GM18517 (cell line): ENCODE results near the gene SDC1.

Experiments used
- ATAC-seq: cut with Tn5 transposase; IDR thresholded peaks from one replicate; pipeline ENCODE4 v1.9.1; 2021; ENCODE audit warnings: mild to moderate bottlenecking, moderate library complexity; ENCODE audit not compliant: unreplicated experiment

SDC1 gene

DNA sequence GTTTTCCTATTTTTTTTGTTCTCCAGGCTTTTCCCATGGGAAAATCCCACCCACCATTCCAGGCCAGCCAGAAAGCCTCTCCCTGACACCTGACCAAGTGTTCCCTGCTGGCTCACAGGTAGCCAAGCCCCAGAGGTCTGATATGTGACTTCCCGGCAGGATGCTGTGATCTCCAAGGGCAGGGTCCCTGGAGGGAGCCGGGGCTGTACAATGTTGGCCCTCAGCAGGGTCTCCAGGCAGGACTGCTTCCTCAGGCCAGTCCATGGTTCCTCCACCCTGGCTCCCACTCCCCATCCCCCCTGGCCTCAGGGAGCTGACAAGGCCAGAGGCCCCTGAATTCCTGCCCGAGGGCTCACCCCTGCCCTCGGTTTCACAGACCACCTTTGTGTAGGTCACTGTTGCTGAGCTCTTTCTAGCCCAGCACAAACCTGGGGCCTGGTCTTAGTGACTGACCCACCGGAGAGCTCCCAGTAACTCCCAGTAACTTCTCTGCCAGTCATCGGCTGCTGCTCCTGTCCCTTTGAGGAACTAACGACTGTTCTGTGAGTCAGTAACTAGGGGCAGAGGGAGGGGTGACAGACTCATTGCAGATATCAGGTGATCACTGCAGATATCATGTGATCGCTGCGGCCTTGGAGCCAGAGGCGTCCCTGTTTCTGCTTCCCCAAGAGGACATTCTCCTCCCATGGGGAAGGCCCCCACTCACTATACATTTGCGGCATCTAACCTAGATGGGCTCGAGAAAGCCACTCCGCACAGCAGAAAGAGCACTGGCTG lies 38.7 kb downstream of the SDC1 start:
- ATAC-seq: no peak

DNA sequence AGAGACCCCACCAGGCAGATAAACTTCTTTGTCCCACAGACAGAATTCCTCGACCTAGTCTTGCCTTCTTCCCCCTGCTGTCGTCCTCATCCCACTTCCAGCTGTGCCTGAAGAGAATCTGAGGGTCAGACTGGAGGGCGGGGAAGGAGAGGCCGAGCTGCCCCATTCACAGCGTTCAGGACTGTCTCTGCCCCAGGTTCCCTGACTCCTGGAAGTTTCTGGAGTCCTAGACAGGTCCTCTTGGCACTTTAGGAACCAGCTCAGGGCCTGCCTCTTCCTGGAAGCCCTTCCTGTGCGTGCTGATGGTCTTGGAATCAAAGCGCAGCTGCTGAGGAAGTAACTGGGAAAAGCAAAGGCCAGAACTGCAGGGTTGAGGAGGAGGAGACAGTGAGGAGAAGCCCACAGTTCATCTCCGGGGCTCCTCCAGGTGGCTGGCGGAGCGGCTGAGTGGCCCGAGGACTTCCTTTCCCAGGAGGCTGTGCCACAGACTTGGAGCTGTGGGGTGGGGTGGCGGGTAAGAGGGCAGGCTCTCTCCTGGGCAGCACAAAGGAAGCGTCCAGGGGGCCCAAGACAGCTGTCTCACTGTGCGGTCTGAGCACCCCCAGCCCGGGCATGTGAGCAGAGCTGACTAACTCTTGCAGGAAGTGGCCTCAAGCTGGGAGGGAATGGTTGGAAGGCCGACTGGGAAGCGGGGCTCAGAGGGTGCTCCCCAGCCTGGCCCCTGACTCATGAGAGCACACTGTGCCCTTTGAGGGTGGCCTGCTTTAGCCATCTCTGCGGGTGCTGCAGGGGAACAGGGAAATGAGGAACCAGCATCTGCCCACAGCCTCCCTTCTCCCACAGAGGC lies 39.5 kb downstream of the SDC1 start:
- no peak for ATAC-seq

DNA sequence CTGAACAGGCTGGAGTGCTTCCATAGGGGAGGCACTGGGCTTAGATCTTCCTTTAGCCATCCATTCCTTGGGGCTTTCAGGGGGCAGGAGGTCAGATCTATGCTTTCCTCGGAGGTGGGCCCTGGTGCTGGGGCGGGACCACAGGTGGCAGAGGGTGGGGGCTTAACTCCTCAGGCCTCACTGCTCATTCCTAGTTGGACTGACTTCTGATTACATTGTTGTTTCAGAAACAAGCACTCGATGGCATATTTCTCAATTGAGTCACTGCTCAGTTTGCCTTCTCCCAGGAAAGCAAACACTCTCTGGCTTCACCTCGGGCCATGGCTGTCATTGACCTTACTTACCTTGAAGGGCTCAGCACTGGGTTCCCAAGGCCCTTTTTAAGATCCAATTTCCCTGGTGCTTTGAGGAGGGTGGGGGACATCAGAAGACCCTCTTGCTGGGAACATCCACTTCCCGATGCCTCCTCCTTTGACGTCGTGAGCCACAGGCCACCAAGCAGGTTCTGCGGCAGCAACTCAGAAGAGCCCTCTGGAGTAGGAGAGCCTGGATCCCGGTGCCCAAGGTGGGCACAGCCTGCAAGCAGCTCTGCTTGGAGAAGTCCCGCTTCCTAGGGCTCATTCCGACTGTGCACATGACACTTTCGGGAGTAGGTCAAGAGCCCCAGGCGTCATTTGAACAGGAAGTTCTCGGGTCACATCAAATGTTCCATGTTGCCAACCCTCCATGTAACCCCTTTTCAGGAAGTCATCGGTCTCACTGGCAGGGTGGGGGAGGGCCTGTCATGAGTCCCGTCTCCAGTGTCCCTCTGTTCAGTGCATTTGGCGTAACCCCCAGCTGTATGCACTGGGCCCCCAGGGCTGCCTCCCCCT lies 40.6 kb downstream of the SDC1 start:
- ATAC-seq: no peak

DNA sequence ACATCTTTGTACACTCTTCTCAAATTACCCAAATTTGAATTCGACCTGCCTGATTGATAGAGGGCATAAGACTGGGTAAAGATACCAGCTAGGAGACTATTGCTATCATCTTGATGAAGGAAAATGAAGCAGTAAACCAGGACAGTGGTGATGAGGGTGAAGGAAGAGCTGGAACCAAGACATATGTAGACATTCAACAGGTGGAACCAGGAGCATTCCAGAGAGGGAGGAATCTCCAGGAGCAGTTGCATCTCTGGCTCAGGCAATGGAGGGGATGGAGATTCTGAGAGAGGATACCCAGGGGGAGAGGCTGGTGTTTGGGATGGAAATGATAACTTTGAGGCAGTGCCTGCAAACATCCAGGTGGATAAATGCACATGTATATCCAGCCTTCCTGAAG lies 41.6 kb downstream of the SDC1 start:
- no peak for ATAC-seq

DNA sequence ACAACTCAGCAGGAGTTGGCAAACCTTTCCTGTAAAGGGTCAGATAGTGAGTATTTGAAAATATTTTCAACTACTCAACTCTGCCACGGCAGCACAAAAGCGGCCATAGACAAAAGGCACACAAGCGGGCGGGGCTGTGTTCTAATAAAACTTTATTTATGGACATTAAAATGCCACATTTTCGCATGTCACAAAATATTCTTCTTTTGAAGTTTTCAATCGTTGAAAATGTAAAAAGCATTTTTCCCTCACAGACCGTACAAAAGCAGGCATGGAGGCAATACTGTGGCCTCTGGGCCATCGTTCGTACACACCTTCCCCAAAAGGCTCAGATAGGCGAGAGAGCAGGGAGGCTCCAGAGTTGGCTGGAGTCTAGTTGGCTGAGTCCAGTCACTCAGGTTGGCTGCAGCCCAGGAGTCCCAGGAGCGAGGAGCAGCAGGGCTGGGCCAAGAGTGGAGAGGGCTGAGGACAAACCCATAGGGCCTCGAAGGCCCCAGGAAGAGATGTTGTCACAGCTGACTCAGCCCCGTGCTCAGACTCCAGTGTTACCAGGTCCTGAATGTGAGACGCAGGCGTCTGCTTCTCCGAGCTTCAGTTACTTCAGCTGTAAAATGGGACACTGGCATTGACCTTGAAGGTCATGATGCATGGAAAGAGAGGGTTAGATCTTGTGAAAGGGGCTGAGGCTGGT lies 42.5 kb downstream of the SDC1 start:
- no peak for ATAC-seq

DNA sequence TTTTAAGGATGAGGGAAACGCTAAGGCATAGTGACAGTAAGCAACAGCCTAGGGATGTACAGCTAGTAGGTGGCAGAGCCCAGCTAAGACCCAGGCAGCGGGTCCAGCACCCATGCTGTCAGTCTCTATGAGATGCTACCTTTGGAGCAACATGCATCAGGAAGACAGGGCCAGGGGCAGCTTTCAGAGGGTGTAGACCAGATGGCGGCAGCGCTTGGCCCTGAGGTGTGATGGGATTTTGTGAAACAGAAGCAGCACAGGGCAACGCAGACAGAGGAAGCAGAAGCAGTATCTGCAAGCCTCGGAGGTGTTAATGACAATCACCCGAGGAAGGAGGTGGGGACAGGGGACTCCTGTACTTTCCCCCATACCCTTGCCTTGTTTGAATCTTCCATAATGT lies 43.2 kb downstream of the SDC1 start:
- no peak for ATAC-seq

DNA sequence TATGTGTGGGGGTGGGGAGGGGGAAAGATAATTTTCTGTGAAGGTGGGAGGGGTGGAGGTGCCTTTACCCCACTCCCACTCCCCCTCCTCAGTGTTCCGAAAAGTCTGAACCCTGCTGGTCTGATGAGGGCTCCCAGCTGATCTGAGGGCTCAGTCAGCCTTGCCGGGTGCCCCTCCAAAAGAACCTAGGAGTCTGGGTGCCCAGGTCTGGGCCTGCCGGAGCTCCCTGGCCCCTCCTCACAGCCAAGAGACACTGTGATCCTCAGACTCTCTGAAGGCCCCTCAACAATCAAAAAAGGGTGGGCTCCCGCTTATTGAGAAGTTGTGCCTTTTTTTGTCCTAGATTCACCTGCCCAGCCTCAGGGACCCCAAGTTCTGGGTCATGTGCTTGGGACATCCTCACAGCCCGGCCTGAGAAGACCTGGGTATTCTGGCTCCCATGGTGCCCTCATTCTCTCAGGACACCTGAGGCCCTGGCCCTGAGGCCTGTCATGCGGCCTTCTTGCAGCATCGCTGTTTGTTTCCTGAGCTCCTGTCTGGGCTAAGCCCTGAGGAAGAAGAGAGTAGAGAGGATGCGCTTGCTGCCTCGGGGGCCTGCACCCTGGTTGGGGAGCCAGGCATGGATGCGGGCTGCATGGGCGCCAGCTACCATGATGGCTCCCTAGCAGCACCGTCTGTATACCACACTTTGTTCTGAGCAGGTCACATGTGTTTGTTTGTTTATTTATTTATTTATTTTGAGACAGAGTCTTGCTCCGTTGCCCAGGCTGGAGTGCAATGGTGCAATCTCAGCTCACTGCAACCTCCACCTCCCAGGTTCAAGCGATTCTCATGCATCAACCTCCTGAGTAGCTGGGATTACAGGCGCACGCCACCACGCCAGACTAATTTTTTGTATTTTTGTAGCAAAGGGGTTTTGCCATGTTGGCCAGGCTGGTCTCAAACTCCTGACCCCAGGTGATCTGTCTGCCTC lies 44.0 kb downstream of the SDC1 start:
- ATAC-seq: no peak

DNA sequence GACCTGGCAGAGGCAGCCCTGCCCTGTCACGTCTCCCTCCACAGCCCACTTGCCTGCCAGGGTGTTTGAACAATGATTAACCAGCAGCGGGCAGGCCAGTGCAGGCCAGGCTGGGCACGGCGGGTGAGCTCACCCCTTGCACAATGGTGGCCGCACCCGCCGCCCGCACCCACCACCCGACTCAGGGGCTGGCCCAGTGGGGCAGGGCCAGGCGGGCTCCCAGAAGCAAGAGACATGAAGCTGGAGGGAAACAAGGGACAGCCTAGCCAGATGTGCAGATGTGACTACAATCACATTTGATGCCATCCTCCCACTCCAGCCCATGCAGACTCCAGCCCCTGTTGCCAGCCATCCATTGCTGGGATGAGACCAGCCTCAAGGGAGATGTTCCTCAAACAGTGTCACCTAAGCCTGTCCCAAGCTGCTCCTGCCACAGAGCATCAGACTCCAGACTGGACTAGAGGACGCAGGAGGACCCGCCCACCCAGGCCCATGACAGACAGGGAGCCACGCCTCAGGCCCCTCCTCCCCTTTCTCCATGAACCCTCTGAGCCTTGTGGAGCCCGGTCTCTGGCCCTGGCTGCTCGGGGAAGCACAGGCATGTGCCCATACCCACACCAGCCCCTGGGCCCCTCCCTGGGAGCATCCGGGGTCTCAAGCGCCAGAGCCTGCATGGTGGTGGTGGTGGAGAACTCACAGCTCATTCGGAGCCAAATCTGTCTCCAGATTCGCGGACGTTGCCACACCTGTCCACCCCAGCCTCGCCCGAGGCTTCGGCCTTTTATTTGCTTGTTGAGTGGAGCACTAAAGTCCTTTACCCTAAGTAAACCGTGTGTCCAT lies 45.0 kb downstream of the SDC1 start:
- ATAC-seq: no peak

DNA sequence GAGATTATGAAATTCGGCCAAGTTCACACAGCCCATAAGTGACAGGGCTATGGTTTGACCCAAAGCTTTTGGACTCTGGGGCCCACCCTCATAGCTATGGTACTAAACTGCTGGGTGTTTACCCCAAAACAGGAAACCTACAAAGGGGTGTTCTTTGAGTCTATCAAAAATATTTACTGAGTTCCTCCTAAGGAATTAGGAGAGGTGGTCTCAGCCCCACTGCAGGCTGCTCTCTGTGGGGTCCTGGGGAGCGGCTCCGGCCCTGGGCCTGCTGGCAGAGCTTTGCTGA lies 45.5 kb downstream of the SDC1 start:
- no peak for ATAC-seq

DNA sequence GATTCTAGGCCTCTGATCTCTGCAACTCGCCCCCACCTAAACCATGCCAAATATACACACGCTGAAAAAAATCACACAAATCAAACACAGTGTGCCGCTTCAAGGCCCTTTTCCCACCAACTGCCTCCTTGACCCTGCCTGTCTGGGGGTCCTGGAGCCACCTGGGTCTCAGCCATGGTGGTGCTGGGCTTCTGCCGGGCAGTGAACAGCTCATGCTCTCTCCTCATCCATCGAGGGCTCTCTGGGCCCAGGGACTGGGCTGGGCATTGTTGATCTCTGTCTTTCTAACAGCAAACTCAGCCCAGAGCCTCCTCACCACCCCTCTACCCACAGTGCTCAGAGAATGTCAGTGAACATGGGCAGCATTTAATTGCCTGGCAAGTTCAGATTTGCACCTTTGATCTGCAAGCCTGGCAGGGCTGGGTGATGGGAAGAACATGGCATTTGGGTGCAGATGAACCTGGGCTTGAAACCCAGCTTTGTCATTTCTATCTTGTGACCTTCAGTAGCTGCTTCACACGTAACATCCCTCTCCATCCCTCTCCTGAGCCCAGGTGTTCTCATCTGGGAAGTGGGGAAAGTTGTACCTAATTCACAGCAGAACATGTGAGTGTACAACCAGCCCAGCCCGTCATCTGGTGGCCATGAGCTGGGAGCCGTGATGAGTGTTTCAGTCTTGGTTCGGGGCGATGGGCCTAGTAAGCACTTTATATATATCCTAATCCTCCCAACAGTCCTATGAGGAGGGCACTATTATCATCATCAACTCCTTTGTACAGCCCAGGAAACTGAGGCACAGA lies 46.1 kb downstream of the SDC1 start:
- no peak for ATAC-seq

DNA sequence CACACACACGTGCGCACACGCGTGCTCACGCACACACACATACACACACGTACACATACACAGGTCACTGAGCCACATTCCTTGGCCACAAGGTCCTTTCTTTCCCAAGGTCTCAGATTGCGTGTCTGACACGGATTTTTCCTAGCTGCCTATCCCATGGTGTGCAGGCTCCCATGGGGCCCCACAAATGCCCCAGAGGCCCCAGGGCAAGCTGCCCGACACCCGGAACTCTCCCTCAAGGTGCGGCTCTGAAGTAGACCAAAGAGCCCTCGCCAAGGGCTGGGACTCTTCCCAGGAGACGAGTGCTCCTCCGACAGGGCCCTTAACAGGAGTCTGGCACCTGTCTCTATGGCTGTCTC lies 46.7 kb downstream of the SDC1 start:
- ATAC-seq: no peak

DNA sequence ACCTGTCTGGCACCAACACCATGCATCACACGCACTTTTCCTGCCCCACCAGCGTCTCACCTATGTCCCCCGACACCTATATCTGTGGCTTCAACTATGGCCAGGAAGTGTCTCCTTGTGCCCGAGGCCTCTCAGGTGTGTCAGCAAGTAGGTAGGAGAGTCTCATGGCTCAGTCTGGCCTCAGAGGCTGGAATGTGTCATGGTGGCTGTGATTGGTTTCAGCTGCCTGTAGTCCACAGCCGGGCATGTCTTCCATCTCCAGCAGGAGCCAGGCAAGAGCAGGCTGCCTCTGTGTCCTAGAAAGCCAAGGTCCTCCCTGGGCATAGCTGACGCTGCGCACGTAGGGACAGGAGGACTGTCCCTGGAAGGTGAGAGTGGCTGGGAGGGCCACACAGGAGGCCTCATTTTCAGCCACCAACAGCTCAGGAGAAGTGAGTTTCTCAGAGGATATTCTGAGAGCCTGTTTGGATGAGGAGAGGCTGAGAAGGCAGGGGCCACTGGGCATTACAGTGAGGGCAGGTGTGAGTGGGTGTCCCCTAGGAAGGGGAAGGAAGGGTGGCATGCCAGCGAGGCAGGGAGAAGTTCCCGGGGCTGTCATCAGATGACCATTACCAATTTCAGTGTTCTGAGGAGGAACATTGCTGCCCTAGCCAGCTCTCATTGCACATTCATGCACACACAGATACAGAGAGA lies 47.2 kb downstream of the SDC1 start:
- ATAC-seq: no peak

DNA sequence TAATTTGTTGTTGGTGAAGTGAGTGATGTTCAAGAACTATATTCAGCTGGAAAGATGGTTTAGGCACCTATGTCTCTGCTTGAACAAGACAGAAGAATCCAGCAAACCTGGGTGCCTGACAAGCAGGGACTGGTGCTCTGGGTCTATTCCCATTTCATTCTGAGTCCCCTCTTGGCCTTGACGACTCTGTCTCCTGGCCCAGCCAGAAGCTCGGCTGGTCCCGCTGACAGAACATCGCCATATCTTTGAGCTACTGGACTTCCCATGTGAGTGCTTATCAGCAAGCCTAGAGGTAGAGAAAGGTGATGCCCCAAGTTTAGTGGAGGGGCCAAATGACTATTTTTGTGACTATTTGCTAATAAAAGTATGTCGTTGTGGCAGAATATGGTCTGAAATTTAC lies 48.2 kb downstream of the SDC1 start:
- no peak for ATAC-seq

DNA sequence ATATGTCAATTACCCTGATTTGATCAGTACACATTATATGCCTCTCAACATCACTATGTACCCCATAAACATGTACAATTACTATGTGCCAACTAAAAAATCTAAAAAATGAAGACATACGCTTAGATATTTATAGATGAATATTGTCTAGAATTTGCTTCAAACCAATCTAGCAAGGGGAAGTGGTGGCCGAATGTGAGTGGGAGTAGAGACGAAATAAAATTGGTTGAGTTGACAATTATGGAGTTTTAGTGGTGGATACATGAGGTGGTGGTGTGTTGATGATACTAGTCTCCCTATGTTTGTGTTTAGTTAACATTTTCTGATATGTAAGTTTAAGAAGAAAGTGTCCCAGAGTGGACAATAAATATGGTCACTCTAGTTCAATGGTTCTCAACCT lies 49.0 kb downstream of the SDC1 start:
- no peak for ATAC-seq

DNA sequence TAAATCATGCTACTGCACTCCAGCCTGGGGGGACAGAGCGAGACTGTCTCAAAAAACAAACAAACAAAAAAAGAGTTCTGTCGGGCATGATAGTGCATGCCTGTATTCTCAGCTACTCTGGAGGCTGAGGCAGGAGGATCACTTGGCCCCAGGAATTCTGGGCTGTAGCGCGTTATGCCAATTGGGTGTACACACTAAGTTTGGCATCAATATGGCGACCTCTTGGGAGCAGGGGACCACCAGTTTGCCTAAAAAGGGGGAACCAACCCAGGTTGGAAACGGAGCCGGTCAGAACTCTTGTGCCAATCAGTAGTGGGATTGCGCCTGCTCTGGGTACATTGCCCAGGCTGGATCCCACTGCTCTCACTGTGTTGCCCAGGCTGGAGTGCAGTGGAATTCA lies 49.7 kb downstream of the SDC1 start:
- ATAC-seq: no peak

DNA sequence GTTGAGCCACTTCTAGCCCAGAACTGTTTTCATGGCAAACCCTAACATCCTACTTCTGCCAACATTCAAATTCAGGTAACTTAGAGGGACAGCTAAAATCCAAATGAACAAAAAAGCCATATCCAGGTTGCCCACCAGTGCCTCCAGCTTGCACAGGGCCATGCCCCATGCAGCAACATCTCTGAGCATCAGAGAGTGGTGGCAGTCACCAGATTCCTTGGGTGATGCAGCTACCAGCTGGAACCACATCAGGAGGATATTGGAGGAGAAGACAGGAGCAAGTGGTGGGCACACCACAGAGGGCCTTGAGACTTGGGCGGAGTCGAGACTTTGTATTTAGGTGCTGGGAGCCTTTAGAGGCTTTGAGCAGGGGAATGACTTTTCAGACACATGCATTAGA lies 50.5 kb downstream of the SDC1 start:
- no peak for ATAC-seq

DNA sequence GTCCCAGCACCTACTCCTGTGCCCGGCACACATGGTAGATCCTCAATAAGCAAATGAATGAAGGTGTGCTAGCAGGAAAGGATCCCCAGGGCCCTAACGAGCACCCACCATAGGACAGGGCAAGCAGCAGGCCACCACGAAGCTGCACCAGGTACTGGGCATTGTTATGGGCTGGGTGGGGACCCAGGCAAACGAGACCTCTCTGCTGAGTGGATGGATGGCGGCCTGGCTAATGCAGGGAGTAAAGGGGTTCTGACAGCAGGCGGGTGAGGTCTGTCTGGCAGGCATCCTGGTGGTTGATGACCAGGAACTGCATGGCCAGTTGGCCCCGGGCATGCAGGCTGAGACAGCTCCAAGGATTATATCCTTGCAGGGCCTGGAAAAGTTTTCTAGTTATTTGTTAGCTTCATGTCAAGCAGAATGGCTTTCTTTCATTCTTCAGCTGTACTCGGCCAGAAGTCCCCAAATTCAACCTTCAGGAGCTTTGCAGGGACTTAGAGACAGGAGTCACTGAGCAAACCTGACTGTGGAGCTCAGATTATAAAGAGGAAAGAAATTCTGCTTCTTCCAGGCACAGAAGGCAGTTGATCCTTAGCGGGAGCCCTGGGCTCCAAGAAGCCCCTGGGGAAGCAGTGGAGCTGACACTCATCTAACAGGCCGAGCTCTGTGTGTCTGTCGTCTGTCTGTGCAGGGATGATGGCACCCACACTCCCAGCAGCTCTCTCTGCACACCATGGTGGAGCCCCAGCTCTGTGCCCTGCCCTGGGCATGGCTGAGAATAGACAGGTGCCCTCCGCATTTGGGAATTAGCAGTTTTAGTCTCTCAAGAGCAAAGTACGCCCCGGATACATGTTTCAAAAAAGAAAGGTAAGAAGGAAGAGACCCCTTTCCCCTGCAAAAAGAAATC lies 51.2 kb downstream of the SDC1 start:
- ATAC-seq: no peak
